ENCODE results near the gene ELOVL5. TPM values are rescaled to one million over a fixed set of nuclear protein-coding genes. Genes with fewer than 3 reads are reported as not detected.
A peak's percentile ranks its signal among the peaks of the same experiment; 100 is the strongest.

ELOVL5 gene
- total and polyA plus RNA-seq, 3 donors from 2014 or later: 190 to 214 (median 206) TPM

DNA sequence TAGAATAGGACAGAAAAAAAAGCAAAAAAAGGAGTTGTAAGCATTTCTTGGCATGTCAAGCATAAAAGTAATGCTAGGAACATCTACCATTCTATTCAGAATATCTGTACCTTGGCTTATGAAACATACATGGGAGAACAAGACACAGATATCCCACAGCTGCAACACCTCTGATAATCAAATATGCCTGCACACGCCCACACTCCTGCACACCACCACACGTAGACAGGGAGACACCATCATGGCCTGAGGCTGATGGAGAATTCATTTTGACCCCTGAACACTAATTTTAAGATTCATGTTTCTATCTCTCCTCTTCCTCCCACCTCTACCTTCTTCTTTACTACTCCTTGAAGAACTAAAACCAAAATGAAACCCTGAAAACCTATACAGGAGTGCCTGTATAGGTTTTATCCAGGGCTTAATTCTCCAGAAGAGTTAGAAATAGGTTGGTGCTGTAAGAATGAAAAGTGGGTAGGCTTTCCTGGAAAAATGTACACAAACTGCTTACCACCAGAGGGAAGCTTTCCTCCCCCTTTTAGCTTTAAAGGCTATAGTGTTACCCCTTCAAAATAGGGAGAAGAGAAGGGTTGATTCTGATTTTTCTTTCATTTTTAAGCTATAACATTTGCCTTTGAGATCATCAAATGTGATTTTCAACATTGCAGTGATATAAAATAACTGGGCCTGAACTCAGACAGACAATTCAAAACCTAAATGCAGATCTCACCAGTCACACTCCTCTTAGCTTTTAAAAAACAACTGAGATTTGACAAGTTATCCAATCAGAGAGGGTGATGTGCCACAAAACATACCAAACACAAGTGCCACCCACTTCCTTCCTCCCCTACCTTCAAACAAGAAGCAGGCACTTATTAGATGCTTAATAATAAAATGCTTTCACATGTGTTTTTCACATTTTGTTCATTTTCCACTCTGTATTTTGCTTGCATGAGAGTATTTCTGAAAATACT lies 57.9 kb downstream of the ELOVL5 start:
- Histone ChIP-seq H3K27ac (no peak overlapping the region), H3K36me3 (ENCODE audit: low read depth, missing control alignments) (no peaks in the 10 kb centered on the region), H3K4me3 (no peak overlapping the region), H3K9me3 (no peaks in the 10 kb centered on the region), H3K27me3 (no peaks in the 10 kb centered on the region), H3K4me1 (no peaks in the 10 kb centered on the region)
- intact Hi-C loops (cut with DNase I; ENCODE audit: low total_unique reads): no loop called here
- TF ChIP-seq POLR2A (IDR thresholded peaks at IDR 0.05): no peak
- TF ChIP-seq CTCF (IDR thresholded peaks at IDR 0.05): no peak
- whole genome bisulfite sequencing, 2 donors: 59 to 60% methylated on average over 2 of the region's 2 CpGs
- DNase-seq: no peak

DNA sequence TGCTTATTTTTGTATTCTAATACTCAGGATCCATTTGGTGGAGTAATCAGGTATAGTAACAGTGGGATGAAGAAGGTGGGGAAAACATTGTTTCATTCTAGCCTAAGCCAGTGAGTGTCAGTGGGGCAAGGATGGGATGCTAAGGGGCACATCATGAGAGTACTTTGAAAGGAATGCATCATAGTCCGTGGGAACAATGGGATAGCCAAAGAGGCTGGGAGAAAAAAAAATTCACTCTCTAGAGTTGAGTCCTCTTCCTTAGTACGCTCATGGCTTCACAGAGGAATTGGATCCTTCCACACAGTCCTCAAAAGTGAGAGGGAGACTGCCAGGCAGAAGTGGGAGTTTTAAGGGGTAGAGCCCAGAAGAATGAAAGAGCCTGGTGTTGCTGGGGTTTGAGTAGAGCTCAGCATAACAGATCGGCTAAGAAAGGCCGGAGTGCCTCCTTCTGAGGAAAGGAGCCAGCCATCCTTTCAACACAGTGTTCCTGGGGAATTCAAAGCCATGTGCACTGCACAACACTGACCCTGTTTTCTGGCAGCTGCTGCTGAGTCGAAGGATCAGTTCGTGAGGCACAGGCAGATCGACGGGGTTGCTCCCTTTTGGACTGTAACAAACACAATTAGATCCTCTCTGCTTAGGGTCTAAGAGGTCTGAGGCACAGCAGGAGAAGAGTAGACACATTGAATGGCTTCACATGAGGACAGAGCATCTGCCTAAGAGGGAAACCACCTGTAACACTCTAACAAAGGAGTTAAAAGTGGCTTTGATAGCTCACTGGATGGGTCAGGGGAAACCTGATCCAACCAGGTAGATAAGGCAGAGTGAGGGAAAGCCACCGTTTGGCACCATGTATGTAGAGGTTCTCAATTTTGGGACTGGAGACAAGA lies 61.2 kb downstream of the ELOVL5 start:
- intact Hi-C loops (cut with DNase I; ENCODE audit: low total_unique reads): no loop called here
- Histone ChIP-seq H3K4me1 (peaks cover 9% of the 10 kb centered on the region), H3K27me3 (no peaks in the 10 kb centered on the region), H3K36me3 (ENCODE audit: low read depth, missing control alignments) (no peaks in the 10 kb centered on the region), H3K9me3 (no peaks in the 10 kb centered on the region), H3K27ac (peak overlapping the region; percentile 4 to 60), H3K4me3 (no peak overlapping the region)
- DNase-seq: peak; percentile 64
- TF ChIP-seq CTCF (IDR thresholded peaks at IDR 0.05) (no peak), POLR2A (IDR thresholded peaks at IDR 0.05) (no peak)
- WGBS, 2 donors: 36 to 44% methylated on average over 9 of the region's 9 CpGs

- no peak for DNase-seq
- intact Hi-C loops (cut with DNase I; ENCODE audit: low total_unique reads): no loop called here
- Histone ChIP-seq H3K36me3 (ENCODE audit: low read depth, missing control alignments) (no peaks in the 10 kb centered on the region), H3K27me3 (no peaks in the 10 kb centered on the region), H3K4me3 (no peak overlapping the region), H3K27ac (no peak overlapping the region), H3K4me1 (peaks cover 24% of the 10 kb centered on the region), H3K9me3 (no peaks in the 10 kb centered on the region)
- 92 to 93% methylated on average over 4 of the region's 4 CpGs for WGBS, 2 donors
- TF ChIP-seq CTCF (IDR thresholded peaks at IDR 0.05) (no peak), POLR2A (IDR thresholded peaks at IDR 0.05) (no peak)
Observed at GRCh38 chr6:53284901-53285300, 63.8 kb downstream of the ELOVL5 start.

DNA sequence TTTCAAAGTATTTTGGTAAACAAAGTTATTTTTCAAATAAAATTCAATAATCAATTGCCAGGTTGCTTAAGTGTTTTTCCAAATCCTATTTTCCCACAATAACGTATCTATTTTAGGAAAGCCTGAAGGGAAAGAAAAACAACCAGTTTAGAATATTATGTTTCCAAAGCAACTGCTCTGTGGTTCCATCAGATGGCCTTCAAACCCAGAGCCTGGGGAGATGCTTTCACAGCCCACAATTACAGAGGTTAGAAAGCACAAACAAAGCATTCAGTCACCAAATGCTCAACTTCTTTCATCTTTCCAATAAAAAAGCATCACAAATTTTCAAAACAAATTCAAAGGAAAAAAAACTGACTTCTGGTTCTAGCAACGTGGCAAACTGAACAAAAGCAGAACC lies 66.0 kb downstream of the ELOVL5 start:
- H3K4me1 ChIP-seq: peaks cover 24% of the 10 kb centered on the region
- H3K4me3 ChIP-seq: no peak overlapping the region
- H3K27me3 ChIP-seq: no peaks in the 10 kb centered on the region
- no peaks in the 10 kb centered on the region for H3K9me3 ChIP-seq
- H3K36me3 ChIP-seq (ENCODE audit: low read depth, missing control alignments): no peaks in the 10 kb centered on the region
- no peak for DNase-seq
- 23 to 26% methylated on average over 2 of the region's 2 CpGs for WGBS, 2 donors
- no peak for TF ChIP-seq POLR2A (IDR thresholded peaks at IDR 0.05)
- no peak for TF ChIP-seq CTCF (IDR thresholded peaks at IDR 0.05)
- intact Hi-C loops (cut with DNase I; ENCODE audit: low total_unique reads): no loop called here
- peak overlapping the region; percentile 66 to 68 for H3K27ac ChIP-seq

Data from testis (tissue), 3 donors.